ENCODE results near the gene OXNAD1.
A peak's percentile ranks its signal among the peaks of the same experiment; 100 is the strongest.

Gene OXNAD1

DNA sequence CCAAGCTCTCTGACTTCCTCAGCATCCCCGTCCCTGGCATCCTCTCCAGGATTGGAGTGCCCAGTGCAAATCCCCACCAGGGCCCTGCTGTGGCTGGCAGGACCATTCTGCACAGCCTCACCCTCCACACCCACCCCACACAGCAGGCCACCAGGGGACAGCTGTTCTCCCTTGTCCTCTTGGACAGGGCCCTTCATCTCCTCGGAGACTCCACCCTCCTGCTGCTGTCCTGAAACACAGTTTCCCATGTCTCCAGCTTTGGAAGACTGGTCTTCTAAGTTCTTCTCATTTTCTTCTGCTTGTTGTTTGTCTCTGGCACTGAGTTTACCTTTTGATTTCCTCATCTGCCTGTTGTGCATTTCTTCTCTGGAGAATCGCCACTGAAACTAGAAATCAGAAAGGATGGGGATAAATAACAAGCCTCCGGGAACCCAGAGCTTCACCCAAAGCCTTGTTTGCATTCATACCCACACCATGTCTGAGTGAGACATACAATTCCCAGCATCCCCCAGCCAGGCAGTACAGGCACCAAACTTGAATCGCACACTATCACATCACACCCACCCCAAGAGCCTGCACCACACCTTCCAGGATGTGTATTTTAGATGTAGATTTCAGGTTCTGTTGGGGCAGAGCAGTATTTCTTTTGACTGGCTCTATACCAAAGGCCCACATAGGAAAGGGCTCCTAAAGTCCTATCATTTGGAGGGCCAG, 52.0 kb downstream of the OXNAD1 start:
- TF ChIP-seq, protein P1, sequence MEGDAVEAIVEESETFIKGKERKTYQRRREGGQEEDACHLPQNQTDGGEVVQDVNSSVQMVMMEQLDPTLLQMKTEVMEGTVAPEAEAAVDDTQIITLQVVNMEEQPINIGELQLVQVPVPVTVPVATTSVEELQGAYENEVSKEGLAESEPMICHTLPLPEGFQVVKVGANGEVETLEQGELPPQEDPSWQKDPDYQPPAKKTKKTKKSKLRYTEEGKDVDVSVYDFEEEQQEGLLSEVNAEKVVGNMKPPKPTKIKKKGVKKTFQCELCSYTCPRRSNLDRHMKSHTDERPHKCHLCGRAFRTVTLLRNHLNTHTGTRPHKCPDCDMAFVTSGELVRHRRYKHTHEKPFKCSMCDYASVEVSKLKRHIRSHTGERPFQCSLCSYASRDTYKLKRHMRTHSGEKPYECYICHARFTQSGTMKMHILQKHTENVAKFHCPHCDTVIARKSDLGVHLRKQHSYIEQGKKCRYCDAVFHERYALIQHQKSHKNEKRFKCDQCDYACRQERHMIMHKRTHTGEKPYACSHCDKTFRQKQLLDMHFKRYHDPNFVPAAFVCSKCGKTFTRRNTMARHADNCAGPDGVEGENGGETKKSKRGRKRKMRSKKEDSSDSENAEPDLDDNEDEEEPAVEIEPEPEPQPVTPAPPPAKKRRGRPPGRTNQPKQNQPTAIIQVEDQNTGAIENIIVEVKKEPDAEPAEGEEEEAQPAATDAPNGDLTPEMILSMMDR (conservative IDR thresholded peaks at IDR 0.05): no peak
- H3K27ac ChIP-seq: no peak overlapping the region

GRCh38 chr3:16317561-16317945, 52.5 kb downstream of the OXNAD1 start:
- TF ChIP-seq, protein P1 (conservative IDR thresholded peaks at IDR 0.05): no peak
- H3K27ac ChIP-seq: no peak overlapping the region

- H3K27ac ChIP-seq: no peak overlapping the region
- TF ChIP-seq, protein P1 (conservative IDR thresholded peaks at IDR 0.05): no peak
These were observed 53.2 kb downstream of the OXNAD1 start for GRCh38 chr3:16318176-16318575.

GRCh38 chr3:16319307-16319706, 54.3 kb downstream of the OXNAD1 start:
- no peak overlapping the region for H3K27ac ChIP-seq
- TF ChIP-seq, protein P1 (conservative IDR thresholded peaks at IDR 0.05): peak; percentile 24; the same call in 1 of the 2 replicates

GRCh38 chr3:16319723-16320122, 54.7 kb downstream of the OXNAD1 start:
- TF ChIP-seq, protein P1 (conservative IDR thresholded peaks at IDR 0.05): no peak; the same call in 1 of the 2 replicates
- H3K27ac ChIP-seq: no peak overlapping the region

DNA sequence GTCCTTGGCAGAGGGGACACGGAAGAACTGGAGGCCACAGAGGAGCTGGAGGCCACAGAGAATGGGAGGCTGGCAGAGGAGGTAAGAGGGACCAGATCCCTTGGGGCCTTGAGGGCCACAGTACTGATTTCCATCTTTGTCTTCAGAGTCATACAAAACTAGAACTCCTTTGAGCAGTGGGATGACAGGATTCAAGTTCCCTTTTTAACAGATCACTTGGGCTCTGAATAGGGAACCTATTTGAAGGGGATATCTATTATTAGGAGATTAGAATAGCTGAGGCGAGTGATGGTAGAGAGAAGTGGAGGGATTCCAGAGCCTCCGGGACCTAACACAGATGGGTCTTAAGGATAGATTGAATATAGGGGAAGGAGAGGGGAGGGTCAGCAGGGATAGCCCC, 55.7 kb downstream of the OXNAD1 start:
- H3K27ac ChIP-seq: no peak overlapping the region
- TF ChIP-seq, protein P1 (conservative IDR thresholded peaks at IDR 0.05): no peak

DNA sequence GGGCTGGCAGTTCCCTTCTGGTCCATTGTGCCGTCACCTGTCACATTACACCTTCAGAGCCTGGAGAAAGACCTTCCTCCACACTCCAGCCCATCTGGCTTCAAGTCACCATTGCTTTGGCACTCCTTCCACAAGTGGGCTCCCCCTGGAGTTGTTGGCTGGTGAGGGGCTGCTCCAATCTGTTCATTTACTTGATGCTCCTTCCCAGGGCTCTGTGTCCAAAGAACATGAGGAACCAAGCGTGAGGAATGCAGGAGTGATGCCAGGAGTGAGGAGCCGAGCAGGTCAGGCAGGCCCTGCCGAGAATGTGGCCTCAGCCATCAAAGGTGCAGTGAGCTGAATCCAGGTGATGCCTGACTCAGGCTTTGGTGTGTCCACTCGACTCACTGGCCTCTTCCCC, 57.2 kb downstream of the OXNAD1 start:
- H3K27ac ChIP-seq: no peak overlapping the region
- TF ChIP-seq, protein P1 (conservative IDR thresholded peaks at IDR 0.05): no peak

Data from VCaP (cell line).